HFFc6 (cell line): ENCODE data around the gene RBM23. TPM values are rescaled to one million over a fixed set of nuclear protein-coding genes. Genes with fewer than 3 reads are reported as not detected.

ENCODE experiments used
- DNase-seq: peaks from one replicate; pipeline ENCODE4 v3.0.0-alpha.2; 2018
- H3K27ac Mint-ChIP-seq: 2 replicates; pipeline ENCODE4 v1.8.0; 2020; ENCODE audit warnings: mild to moderate bottlenecking, mixed read lengths
- H3K27me3 Mint-ChIP-seq: 2 replicates; pipeline ENCODE4 v1.8.0; 2021; ENCODE audit warnings: mild to moderate bottlenecking, moderate library complexity, mixed read lengths; ENCODE audit not compliant: insufficient read depth
- H3K36me3 Mint-ChIP-seq: 2 replicates; pipeline ENCODE4 v1.8.0; 2021; ENCODE audit warnings: low read depth, mixed read lengths
- H3K4me1 Mint-ChIP-seq: 2 replicates; pipeline ENCODE4 v1.8.0; 2020; ENCODE audit warnings: low read depth, mixed read lengths
- H3K4me3 Mint-ChIP-seq: 2 replicates; pipeline ENCODE4 v1.8.0; 2020; ENCODE audit warnings: mild to moderate bottlenecking, moderate library complexity, mixed read lengths
- H3K9me3 Mint-ChIP-seq: 2 replicates; pipeline ENCODE4 v1.8.0; 2020; ENCODE audit warnings: mild to moderate bottlenecking, mixed read lengths
- CTCF ChIP-seq: fragments of 200-600 bp; sonication (generic); IDR thresholded peaks from 2 replicates; pipeline ENCODE4 v1.5.0; 2021; ENCODE audit warnings: antibody characterized with exemption, mild to moderate bottlenecking
- total RNA-seq, 6 experiments: library from RNA; stranded (reverse); fragmentation: NEBNext Ultra II Directional; extraction: Animal tissue kit (Norgen Biotek cat#: 25700); gene quantifications; 2 replicates in 1 of 6; 3 replicates in 5 of 6; pipeline ENCODE4 v1.2.3, GENCODE V29; 2021

The RBM23 gene
- total RNA-seq, 6 experiments from 2014 or later, result 43.5 to 56.8 (median 52.2) TPM

- Mint-ChIP-seq H3K36me3 (peaks cover 41% of the 10 kb centered on the region), H3K27me3 (no peaks in the 10 kb centered on the region; the same call in 1 of the 2 replicates), H3K4me3 (no peak overlapping the region), H3K4me1 (no peaks in the 10 kb centered on the region), H3K9me3 (no peaks in the 10 kb centered on the region), H3K27ac (no peak overlapping the region)
- no peak for TF ChIP-seq CTCF
- DNase-seq, result no peak
These were observed 13.3 kb downstream of the RBM23 start for GRCh38 chr14:22905627-22906026.

- Mint-ChIP-seq H3K9me3 (no peaks in the 10 kb centered on the region), H3K27me3 (no peaks in the 10 kb centered on the region), H3K36me3 (peaks cover 41% of the 10 kb centered on the region), H3K4me3 (no peak overlapping the region), H3K4me1 (peaks cover 19% of the 10 kb centered on the region), H3K27ac (no peak overlapping the region)
- DNase-seq, result no peak
- no peak for TF ChIP-seq CTCF
These were observed 15.2 kb downstream of the RBM23 start for GRCh38 chr14:22903742-22904087.

- no peak for TF ChIP-seq CTCF
- Mint-ChIP-seq H3K36me3 (peaks cover 38% of the 10 kb centered on the region), H3K9me3 (no peaks in the 10 kb centered on the region), H3K27me3 (no peaks in the 10 kb centered on the region), H3K27ac (no peak overlapping the region), H3K4me1 (peaks cover 35% of the 10 kb centered on the region), H3K4me3 (no peak overlapping the region)
- DNase-seq, result no peak
These were observed 17.1 kb downstream of the RBM23 start for GRCh38 chr14:22901799-22902198.

- peak overlapping the region; percentile 89 for H3K27ac Mint-ChIP-seq
These were observed 18.7 kb downstream of the RBM23 start for GRCh38 chr14:22900081-22900799.

GRCh38 chr14:22898302-22899090 is 20.5 kb downstream of the RBM23 start:
- peak overlapping the region; percentile 89 for H3K27ac Mint-ChIP-seq

More at GRCh38 chr14:22900081-22900799, 18.7 kb downstream of the RBM23 start:
- Mint-ChIP-seq H3K4me1 (peaks cover 35% of the 10 kb centered on the region), H3K27me3 (no peaks in the 10 kb centered on the region), H3K4me3 (no peak overlapping the region), H3K36me3 (peaks cover 24% of the 10 kb centered on the region; the same call in 1 of the 2 replicates), H3K9me3 (no peaks in the 10 kb centered on the region)
- peak; percentile 82 for TF ChIP-seq CTCF
- peak; percentile 58 for DNase-seq

More at GRCh38 chr14:22898302-22899090, 20.5 kb downstream of the RBM23 start:
- H3K4me1 Mint-ChIP-seq, result peaks cover 35% of the 10 kb centered on the region
- no peaks in the 10 kb centered on the region for H3K9me3 Mint-ChIP-seq
- H3K4me3 Mint-ChIP-seq, result peak overlapping the region; percentile 62
- no peak for TF ChIP-seq CTCF
- no peaks in the 10 kb centered on the region for H3K27me3 Mint-ChIP-seq
- DNase-seq, result peak; percentile 83
- 0 out of 2 replicates have a peak, but pooled peaks cover 8% of the 10 kb centered on the region for H3K36me3 Mint-ChIP-seq
